AG08396 (cell line): ENCODE data around the gene SOX2.
"Not testable (repeated sequence)": the region's sequence is repeated elsewhere in the genome, so short reads cannot be mapped to it uniquely, and the experiment has no call there.

ENCODE experiments used
- DNase-seq: peaks from one replicate; pipeline ENCODE4 v3.0.0; 2012; ENCODE audit warnings: low spot score, mixed read lengths

Gene SOX2

DNA sequence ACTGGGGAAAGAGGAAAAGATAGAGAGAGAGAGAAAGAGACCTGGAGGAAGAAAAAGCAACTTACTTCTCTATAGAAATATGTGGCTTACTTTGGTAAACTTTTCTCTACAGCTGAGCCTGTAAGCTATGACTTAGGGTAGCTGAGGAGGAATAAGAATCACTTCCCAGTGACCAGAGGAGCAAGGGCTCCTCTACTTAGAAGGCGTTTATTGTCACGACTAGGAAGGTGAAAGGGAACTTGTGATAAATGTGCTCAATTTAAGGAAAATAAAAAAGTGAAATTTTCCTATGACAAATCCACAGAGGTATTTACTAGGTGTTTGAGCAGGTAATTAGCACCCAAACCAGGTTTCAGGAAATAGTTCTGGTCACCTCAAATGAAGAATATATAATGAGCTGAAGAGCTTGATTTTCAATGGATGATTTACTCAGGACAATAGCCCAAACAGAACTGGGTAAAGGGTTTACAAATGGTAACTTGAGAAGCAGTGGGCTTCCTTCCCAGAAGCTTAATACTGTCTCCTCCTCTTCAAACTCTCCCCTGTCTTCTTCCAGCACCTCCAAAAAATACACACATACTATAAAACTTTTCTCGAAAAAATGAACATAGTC is 46.1 kb downstream of the SOX2 start:
- no peak for DNase-seq

DNA sequence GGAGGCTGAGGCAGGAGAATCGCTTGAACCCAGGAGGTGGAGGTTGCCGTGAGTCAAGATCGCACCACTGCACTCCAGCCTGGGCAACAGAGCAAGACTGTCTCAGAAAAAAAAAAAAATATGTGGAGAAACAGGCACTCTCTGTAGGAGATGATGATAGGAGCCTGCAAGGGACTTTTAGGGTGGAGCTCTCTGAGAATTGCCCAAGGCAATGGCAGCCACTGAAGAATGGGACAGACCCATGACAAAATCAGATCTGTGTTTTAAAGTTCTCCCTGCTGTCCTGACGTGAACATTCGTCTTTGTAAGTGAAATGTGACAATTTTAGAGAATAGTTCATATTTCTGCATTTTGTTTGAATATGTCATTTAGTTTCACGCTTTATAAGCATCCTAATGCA is 50.2 kb downstream of the SOX2 start:
- DNase-seq = no peak

DNA sequence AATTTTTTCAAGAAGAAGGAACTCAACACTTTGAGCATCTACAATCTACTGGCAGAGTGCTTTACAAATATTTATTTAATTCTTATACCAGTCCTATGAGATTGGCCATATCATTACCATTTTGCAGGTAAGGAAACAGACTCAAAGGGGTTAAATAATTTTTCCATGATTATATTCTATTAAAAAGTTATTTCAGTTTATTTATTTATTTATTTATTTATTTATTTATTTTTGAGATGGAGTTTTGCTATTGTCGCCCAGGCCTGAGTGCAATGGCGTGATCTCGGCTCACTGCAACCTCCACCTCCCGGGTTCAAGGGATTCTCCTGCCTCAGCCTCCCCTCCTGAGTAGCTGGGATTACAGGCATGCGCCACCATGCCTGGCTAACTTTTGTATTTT is 52.3 kb downstream of the SOX2 start:
- DNase-seq = not testable (repeated sequence)
